ENCODE measurements around the gene CYTH2. TPM values are rescaled to one million over a fixed set of nuclear protein-coding genes. Genes with fewer than 3 reads are reported as not detected.
A peak's percentile ranks its signal among the peaks of the same experiment; 100 is the strongest.

Gene CYTH2
- total and polyA plus RNA-seq, 5 experiments from 2014 or later, result 20.5 to 77.7 (median 32.0) TPM

GRCh38 chr19:48499316-48500090 lies 30.3 kb downstream of the CYTH2 start:
- Mint-ChIP-seq H3K9me3 (no peaks in the 10 kb centered on the region), H3K27ac (peak overlapping the region in 2 of 10 donors; percentile 15 to 20), H3K4me3 (peak overlapping the region in 2 of 10 donors; percentile 41 to 54), H3K4me1 (peaks cover 16 to 41% (median 32%) of the 10 kb centered on the region in 4 donors), H3K36me3 (peaks cover 0 to 7% (median 0%) of the 10 kb centered on the region in 3 donors), H3K27me3 (peaks cover 0 to 27% (median 9%) of the 10 kb centered on the region in 5 donors)
- POLR2A ChIA-PET, result interaction anchor here (0.6 kb wide), 1 partner anchor 59 kb away, joined by 6 read pairs; no protein-coding TSS in a partner anchor
- DNase-seq, result no peak
- no peak for ATAC-seq

GRCh38 chr19:48500830-48501493 lies 31.8 kb downstream of the CYTH2 start:
- Mint-ChIP-seq H3K4me3 (peak overlapping the region in 8 of 10 donors; percentile 60 to 91 (median 72)), H3K27ac (peak overlapping the region in 5 of 10 donors; percentile 29 to 92 (median 83)), H3K9me3 (no peaks in the 10 kb centered on the region), H3K36me3 (peaks cover 0 to 7% (median 0%) of the 10 kb centered on the region in 3 donors), H3K4me1 (peaks cover 16 to 35% (median 26%) of the 10 kb centered on the region in 4 donors), H3K27me3 (peaks cover 0 to 16% (median 4%) of the 10 kb centered on the region in 5 donors)
- ATAC-seq (no peak), DNase-seq (no peak)
- POLR2A ChIA-PET, result interaction anchor here (1.6 kb wide), 1 partner anchor 11 kb away, joined by 4 read pairs; no protein-coding TSS in a partner anchor

GRCh38 chr19:48501494-48502349 lies 32.6 kb downstream of the CYTH2 start:
- DNase-seq (peak in 9 of 10 donors; percentile 53 to 82 (median 56)), ATAC-seq (peak; percentile 66 to 72)
- Mint-ChIP-seq H3K27me3 (peaks cover 0 to 11% (median 4%) of the 10 kb centered on the region in 5 donors), H3K4me1 (peaks cover 17 to 35% (median 25%) of the 10 kb centered on the region in 4 donors), H3K9me3 (no peaks in the 10 kb centered on the region), H3K4me3 (peak overlapping the region; percentile 60 to 91 (median 72)), H3K27ac (peak overlapping the region in 9 of 10 donors; percentile 20 to 92 (median 84)), H3K36me3 (peaks cover 0 to 7% (median 0%) of the 10 kb centered on the region in 3 donors)
- POLR2A ChIA-PET, result interaction anchor here (0.6 to 1.6 kb wide), 7 partner anchors 9 to 118 kb away, joined by 3 to 9 read pairs (median 4); partner anchors contain the start of gene SPHK2

GRCh38 chr19:48502350-48503018 lies 33.3 kb downstream of the CYTH2 start:
- Mint-ChIP-seq H3K9me3 (no peaks in the 10 kb centered on the region), H3K36me3 (peaks cover 0 to 10% (median 0%) of the 10 kb centered on the region in 3 donors), H3K27ac (peak overlapping the region in 8 of 10 donors; percentile 13 to 89 (median 64)), H3K27me3 (peaks cover 0 to 5% (median 3%) of the 10 kb centered on the region in 5 donors), H3K4me3 (peak overlapping the region in 9 of 10 donors; percentile 12 to 91 (median 72)), H3K4me1 (peaks cover 14 to 33% (median 24%) of the 10 kb centered on the region in 4 donors)
- ATAC-seq, result peak; percentile 73 to 83
- POLR2A ChIA-PET, result interaction anchor here (0.6 to 1.1 kb wide), 6 partner anchors 8 to 117 kb away, joined by 3 to 9 read pairs (median 5); partner anchors contain the start of gene SPHK2
- peak in 7 of 10 donors; percentile 71 to 89 (median 74) for DNase-seq

GRCh38 chr19:48506138-48506733 lies 37.1 kb downstream of the CYTH2 start:
- Mint-ChIP-seq H3K27ac (peak overlapping the region in 2 of 10 donors; percentile 15 to 49), H3K36me3 (peaks cover 0 to 12% (median 2%) of the 10 kb centered on the region in 3 donors), H3K27me3 (no peaks in the 10 kb centered on the region), H3K4me3 (no peak overlapping the region), H3K4me1 (peaks cover 15 to 32% (median 26%) of the 10 kb centered on the region in 4 donors), H3K9me3 (no peaks in the 10 kb centered on the region)
- peak in 3 of 10 donors; percentile 53 to 70 (median 68) for DNase-seq
- peak in 1 of 2 donors; percentile 19 for ATAC-seq
- POLR2A ChIA-PET, result interaction anchor here (0.7 to 2.0 kb wide), 6 partner anchors 9 to 155 kb away, joined by 3 to 12 read pairs (median 6); no protein-coding TSS in a partner anchor

GRCh38 chr19:48507911-48508439 lies 38.8 kb downstream of the CYTH2 start:
- ATAC-seq, result no peak
- Mint-ChIP-seq H3K9me3 (no peaks in the 10 kb centered on the region), H3K27me3 (no peaks in the 10 kb centered on the region), H3K4me3 (peak overlapping the region in 2 of 10 donors; percentile 46 to 48), H3K4me1 (peaks cover 11 to 19% (median 17%) of the 10 kb centered on the region in 4 donors), H3K27ac (peak overlapping the region in 2 of 10 donors; percentile 69 to 71), H3K36me3 (peaks cover 0 to 12% (median 2%) of the 10 kb centered on the region in 3 donors)
- no peak for DNase-seq
- POLR2A ChIA-PET, result no interaction called here

GRCh38 chr19:48508729-48509411 lies 39.7 kb downstream of the CYTH2 start:
- ATAC-seq (no peak), DNase-seq (no peak)
- Mint-ChIP-seq H3K9me3 (no peaks in the 10 kb centered on the region), H3K4me3 (peak overlapping the region in 1 of 10 donors; percentile 48), H3K36me3 (peaks cover 0 to 12% (median 2%) of the 10 kb centered on the region in 3 donors), H3K27ac (no peak overlapping the region), H3K27me3 (no peaks in the 10 kb centered on the region), H3K4me1 (peaks cover 10 to 17% (median 13%) of the 10 kb centered on the region in 4 donors)
- POLR2A ChIA-PET, result interaction anchor here (1.1 kb wide), 1 partner anchor 80 kb away, joined by 4 read pairs; no protein-coding TSS in a partner anchor

GRCh38 chr19:48509467-48510194 lies 40.5 kb downstream of the CYTH2 start:
- ATAC-seq, result no peak

GRCh38 chr19:48510421-48511268 lies 41.5 kb downstream of the CYTH2 start:
- ATAC-seq, result peak; percentile 29 to 44
- H3K36me3 Mint-ChIP-seq, result peaks cover 0 to 12% (median 2%) of the 10 kb centered on the region in 3 donors
- H3K27me3 Mint-ChIP-seq, result no peaks in the 10 kb centered on the region
- no peaks in the 10 kb centered on the region for H3K9me3 Mint-ChIP-seq
- peak overlapping the region in 9 of 10 donors; percentile 85 to 93 (median 91) for H3K4me3 Mint-ChIP-seq
- H3K27ac Mint-ChIP-seq, result peak overlapping the region; percentile 43 to 94 (median 90)
- POLR2A ChIA-PET, result interaction anchor here (0.5 to 1.6 kb wide), 6 partner anchors 8 to 1241 kb away, joined by 3 to 8 read pairs (median 6); partner anchors contain the start of genes RPL18 and SPHK2
- peak; percentile 64 to 89 (median 74) for DNase-seq
- peaks cover 12 to 18% (median 15%) of the 10 kb centered on the region in 4 donors for H3K4me1 Mint-ChIP-seq

More at GRCh38 chr19:48509467-48510194, 40.5 kb downstream of the CYTH2 start:
- POLR2A ChIA-PET, result interaction anchor here (0.6 to 1.6 kb wide), 6 partner anchors 7 to 1242 kb away, joined by 4 to 8 read pairs (median 6); partner anchors contain the start of genes RPL18 and SPHK2
- Mint-ChIP-seq H3K27ac (peak overlapping the region in 4 of 10 donors; percentile 50 to 94 (median 74)), H3K36me3 (peaks cover 0 to 12% (median 2%) of the 10 kb centered on the region in 3 donors), H3K9me3 (no peaks in the 10 kb centered on the region), H3K4me1 (peaks cover 12 to 18% (median 15%) of the 10 kb centered on the region in 4 donors), H3K4me3 (peak overlapping the region in 7 of 10 donors; percentile 3 to 93 (median 45)), H3K27me3 (no peaks in the 10 kb centered on the region)
- no peak for DNase-seq
